Liver (tissue), 3 donors: ENCODE results near the gene CADM2.

Experiments
- CTCF ChIP-seq: fragments of 150-350 bp; IDR thresholded peaks from 2 replicates; pipeline ENCODE4 v1.5.1; 2017; ENCODE audit warnings: improper control_type of control experiment, low read depth, low read length; ENCODE audit not compliant: missing input control
- EGR1 ChIP-seq, 2 donors: IDR thresholded peaks; 2 replicates each; pipeline ENCODE4 v1.6.1; 2016 to 2018; ENCODE audit warnings: antibody characterized with exemption in 2 of 2, low read depth in 2 of 2
- FOXA1 ChIP-seq: IDR thresholded peaks from 2 replicates; pipeline ENCODE4 v1.6.1; 2016; ENCODE audit warnings: antibody characterized with exemption
- GABPA ChIP-seq, 2 donors: IDR thresholded peaks in 1 of 2; conservative IDR thresholded peaks in 1 of 2; 2 replicates each; pipeline ENCODE4 v1.6.1; 2016; ENCODE audit warnings: antibody characterized with exemption in 2 of 2, mild to moderate bottlenecking in 1 of 2, moderate library complexity in 1 of 2
- HNF4A ChIP-seq, 2 donors: conservative IDR thresholded peaks; 2 replicates each; pipeline ENCODE4 v1.6.1; 2016; ENCODE audit warnings: antibody characterized with exemption in 2 of 2, mild to moderate bottlenecking in 2 of 2
- JUND ChIP-seq, 2 donors: IDR thresholded peaks; 2 replicates each; pipeline ENCODE4 v1.6.1; 2016; ENCODE audit warnings: antibody characterized with exemption in 2 of 2
- MAX ChIP-seq: IDR thresholded peaks from 2 replicates; pipeline ENCODE4 v1.6.1; 2016; ENCODE audit warnings: antibody characterized with exemption
- RAD21 ChIP-seq, 2 donors: IDR thresholded peaks; 2 replicates each; pipeline ENCODE4 v1.6.1; 2016; ENCODE audit warnings: antibody characterized with exemption in 2 of 2, mild to moderate bottlenecking in 2 of 2
- REST ChIP-seq: IDR thresholded peaks from 2 replicates; pipeline ENCODE4 v1.6.1; 2016; ENCODE audit warnings: antibody characterized with exemption, mild to moderate bottlenecking
- RXRA ChIP-seq, 2 donors: IDR thresholded peaks; 2 replicates each; pipeline ENCODE4 v1.6.1; 2017 to 2018; ENCODE audit warnings: antibody characterized with exemption in 2 of 2, mild to moderate bottlenecking in 1 of 2
- SP1 ChIP-seq: IDR thresholded peaks from 2 replicates; pipeline ENCODE4 v1.6.1; 2018; ENCODE audit warnings: antibody characterized with exemption, mild to moderate bottlenecking
- TAF1 ChIP-seq: conservative IDR thresholded peaks from 2 replicates; pipeline ENCODE4 v1.6.1; 2016; ENCODE audit warnings: antibody characterized with exemption, mild to moderate bottlenecking
- YY1 ChIP-seq: IDR thresholded peaks from 2 replicates; pipeline ENCODE4 v1.6.1; 2016; ENCODE audit warnings: antibody characterized with exemption, mild to moderate bottlenecking
- donor health status: healthy.
- donor health status: healthy.

GRCh38 chr3:85604641-85605040 lies 645.9 kb downstream of the CADM2 start:
- TF ChIP-seq YY1: no peak
- no peak for TF ChIP-seq CTCF
- no peak for TF ChIP-seq REST
- no peak for TF ChIP-seq JUND (IDR thresholded peaks at IDR 0.05)
- no peak for TF ChIP-seq EGR1 (IDR thresholded peaks at IDR 0.05; ENCODE audit: low read depth in 2 of 2)
- TF ChIP-seq RAD21 (IDR thresholded peaks at IDR 0.05): no peak
- TF ChIP-seq MAX: no peak
- no peak for TF ChIP-seq SP1
- no peak for TF ChIP-seq RXRA (IDR thresholded peaks at IDR 0.05)
- TF ChIP-seq TAF1: no peak
- no peak for TF ChIP-seq FOXA1
- no peak for TF ChIP-seq HNF4A (conservative IDR thresholded peaks at IDR 0.05)
- TF ChIP-seq GABPA (IDR thresholded peaks at IDR 0.05 in 1 of 2, conservative IDR thresholded peaks at IDR 0.05 in 1 of 2): no peak
